Measurements from ENCODE around the gene C1orf232. TPM values are rescaled to one million over a fixed set of nuclear protein-coding genes. Genes with fewer than 3 reads are reported as not detected.

C1orf232 gene
- total RNA-seq, 1 donor from 2014 or later = not detected

DNA sequence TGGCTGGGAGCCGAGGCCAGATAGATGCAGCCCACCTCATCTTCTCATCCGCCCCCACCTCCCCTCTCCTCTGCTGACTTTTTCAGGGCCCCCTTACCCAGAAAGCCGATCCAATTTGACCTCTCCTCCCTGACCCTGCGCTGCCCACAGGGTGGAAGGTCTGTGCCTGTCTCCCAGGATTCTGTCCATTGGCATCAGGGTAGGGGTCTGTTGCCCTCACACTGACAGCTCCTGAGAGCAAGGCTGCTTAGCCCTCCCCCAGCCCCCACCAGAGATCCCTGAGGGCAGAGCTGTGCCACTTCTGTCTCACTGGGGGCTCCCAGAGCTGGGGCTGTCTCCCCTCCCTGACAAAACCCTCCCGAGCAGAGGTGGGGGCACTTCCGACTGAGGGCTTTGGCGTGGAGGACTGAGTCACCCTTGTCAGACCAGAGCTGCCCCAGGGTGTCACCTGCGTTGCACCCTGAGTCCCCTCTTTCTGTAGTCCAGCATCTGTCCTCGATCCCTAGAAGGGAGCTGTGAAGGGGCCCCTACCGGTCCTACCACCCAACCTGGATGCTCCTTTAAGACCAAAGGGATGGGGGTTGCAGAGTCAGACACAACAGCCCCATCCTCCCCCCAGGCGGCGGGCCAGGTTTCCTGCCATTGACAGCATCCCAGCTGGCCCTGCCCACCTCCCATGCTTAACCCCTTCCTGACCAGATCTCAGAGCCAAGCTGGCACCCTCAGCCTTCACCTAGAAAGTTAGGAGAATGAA lies 12.3 kb downstream of the C1orf232 start:
- DNase-seq = no peak

DNA sequence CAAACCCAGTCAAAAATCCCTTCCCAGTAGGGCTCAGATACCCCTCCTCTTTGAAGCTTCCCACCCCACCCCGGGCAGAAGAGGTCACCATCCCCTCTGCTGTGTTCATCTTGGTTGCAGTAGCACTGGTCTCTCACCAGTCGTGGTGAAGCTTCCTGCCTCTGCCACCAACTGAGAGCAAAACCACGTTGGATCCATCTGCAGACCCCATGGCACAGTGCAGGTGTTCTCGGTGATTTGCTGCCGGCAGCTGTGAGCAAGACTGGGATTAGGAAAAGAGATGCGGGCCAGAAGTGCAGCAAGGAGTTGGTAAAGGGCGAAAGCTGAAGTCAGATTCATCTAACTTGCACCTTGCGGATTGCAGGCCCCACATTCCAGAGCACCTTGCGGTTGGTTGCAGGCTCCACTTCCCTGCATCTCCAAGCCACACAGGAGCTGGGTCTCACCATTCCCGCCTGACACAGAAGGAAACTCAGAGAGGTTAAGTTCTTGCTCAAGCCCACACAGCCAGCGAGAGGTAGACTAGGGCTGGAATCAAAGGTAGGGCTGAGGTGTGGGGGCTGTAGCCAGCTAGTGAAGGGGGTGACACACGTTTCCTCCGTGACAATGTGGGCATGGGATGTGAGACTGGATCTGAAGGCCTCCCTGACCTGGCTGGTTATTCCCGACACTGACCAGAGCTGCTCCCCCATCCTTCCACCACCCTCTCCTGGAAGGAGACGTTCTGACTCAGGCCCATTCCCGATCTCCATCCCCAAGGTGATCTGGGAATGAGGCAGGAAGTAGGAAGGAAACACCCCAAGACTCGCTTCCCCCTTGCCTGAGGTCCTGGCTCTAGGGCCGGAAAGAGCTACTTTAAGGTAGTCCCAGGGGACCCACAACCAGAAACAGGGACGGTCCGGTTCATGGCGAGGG lies 13.1 kb downstream of the C1orf232 start:
- DNase-seq = no peak

GRCh38 chr1:26154750-26155149 lies 14.0 kb downstream of the C1orf232 start:
- DNase-seq = no peak

DNA sequence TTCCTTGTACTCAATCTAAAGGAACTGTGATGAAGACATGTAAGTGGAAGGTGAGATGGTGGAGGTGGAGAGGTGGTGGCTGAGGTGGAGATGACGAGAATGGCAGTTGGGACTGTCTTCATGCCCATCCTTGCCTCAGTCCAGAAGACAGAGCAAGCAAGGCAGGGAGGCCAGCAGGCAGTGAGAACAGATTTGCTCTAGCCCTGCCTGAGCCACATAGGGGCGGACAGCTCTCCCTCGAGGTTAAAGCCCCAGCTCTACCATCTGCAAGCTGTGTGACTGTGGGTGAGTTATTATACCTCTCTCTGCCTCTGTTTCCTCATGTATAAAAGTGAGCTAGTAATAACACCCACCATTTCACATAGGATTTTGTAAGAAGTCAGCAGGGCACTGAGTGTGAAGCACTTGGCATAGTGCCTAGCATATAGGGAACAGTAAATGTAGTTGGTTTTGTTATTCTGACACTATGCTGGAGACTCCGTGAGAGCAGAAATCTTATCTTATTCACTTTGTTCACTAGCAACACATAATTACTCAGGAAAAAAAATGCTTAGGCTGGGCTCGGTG lies 14.7 kb downstream of the C1orf232 start:
- no peak for DNase-seq

DNA sequence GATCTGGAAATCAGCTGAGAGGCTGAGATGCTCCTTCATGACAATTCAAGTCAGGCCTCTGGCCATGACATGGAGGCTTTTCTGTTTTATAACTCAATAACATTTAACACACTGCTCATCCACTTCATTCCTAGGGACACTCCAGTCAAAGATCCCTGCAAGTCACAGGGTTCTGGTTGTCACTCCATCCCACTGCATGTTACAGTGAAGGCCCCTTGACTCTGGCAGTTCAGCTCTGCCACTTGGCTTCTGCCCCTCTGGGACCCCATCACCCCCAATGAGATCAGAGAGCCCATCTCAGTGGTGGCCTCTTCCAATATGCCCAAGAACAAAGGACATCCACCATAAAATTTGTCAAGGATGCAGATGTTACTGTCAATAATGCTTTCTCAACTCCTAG lies 19.9 kb downstream of the C1orf232 start:
- DNase-seq = no peak

GRCh38 chr1:26145960-26146294 lies 22.8 kb downstream of the C1orf232 start:
- DNase-seq = no peak

- peak; percentile 34 for DNase-seq
Measured at GRCh38 chr1:26145041-26145959, 23.5 kb downstream of the C1orf232 start.

GRCh38 chr1:26142159-26142558 lies 26.6 kb downstream of the C1orf232 start:
- DNase-seq = no peak

- no peak for DNase-seq
Measured at GRCh38 chr1:26138974-26139558, 29.7 kb downstream of the C1orf232 start.

GRCh38 chr1:26134466-26134865 lies 34.3 kb downstream of the C1orf232 start:
- DNase-seq = no peak

DNA sequence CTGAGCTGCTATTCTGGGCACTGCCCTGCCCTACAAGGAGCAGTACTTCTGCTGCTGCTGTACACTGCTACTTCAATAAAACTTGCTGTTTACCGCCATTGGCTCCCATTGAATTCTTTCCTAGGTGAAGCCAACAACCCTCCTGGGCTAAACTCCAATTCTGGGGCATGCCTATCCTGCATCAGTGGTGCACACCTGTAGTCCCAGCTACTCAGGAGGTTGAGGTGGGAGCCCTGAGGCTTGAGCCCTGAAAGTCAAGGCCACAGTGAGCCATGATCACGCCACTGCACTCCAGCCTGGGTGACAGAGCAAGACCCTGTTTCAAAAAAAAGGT lies 36.0 kb downstream of the C1orf232 start:
- DNase-seq = no peak

GRCh38 chr1:26132128-26132833 lies 36.5 kb downstream of the C1orf232 start:
- DNase-seq = no peak

GRCh38 chr1:26130695-26131094 lies 38.1 kb downstream of the C1orf232 start:
- DNase-seq = no peak

- DNase-seq = no peak
Measured at GRCh38 chr1:26129778-26130177, 39.0 kb downstream of the C1orf232 start.

DNA sequence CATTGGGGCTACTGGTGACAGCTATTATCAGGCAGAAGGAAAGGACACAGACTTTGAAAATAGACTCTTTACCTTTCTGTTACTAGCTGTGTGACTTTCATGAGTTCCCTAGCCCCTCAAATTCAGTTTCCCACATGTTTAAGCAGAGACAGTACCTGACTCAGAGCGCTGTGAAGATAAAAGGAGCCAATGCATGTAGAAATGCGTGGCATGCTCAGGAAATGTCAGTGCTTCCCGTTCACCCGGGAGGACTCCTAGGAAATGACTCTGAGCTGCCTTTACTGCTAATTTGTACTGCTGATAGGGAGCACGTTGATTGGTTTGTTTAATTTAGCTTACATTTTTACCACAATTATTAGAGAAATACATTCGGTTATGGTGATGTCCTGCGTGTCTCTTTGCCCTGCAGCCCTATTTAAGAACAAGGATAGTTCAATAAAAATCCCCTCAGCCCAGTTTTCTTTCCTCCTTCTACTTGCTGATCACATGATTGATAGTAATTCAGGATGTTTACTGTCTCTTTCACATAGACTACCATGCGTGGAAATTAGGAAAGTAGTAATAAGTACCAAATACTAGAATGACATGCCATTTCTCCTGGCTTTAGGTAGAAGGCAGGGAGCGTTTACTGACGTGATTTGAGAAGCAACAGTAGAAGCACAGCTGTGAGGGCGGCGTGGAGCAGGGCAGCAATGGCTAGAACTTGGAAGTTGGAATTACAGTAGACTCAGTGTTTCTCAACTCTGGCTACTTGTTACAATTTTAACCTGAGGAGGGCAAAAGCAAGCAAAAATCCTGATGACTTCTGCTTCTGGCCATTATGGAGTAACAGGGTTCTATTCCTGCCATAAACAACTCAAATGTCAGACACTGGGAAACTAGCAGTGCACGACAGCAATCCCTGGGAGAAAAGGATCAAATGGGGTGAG lies 41.3 kb downstream of the C1orf232 start:
- no peak for DNase-seq

GRCh38 chr1:26126321-26127084 lies 42.3 kb downstream of the C1orf232 start:
- DNase-seq = no peak

GRCh38 chr1:26125946-26126320 lies 42.8 kb downstream of the C1orf232 start:
- no peak for DNase-seq

DNA sequence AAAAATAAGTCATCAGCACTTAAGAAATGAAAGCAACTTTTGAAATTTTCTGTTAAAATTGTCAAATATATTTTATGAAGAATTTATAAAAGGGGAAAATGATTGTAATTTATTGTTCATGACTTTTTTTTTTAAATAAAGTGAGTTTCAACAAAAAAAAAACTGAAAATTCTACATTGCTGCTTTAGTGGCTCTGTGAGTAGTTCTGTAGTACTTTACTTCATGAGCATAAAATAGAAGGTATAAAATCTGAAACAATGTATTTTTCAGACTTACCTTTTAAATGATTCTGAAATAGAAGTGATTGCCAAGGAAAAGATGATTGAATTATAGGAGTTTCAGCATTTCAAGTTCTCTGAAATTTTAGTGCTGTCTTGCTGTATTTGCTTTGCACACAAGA lies 43.4 kb downstream of the C1orf232 start:
- no peak for DNase-seq

Data from skin of body (tissue), 2 donors.